Measurements from ENCODE around the gene SGF29.
A peak's percentile ranks its signal among the peaks of the same experiment; 100 is the strongest.
"Not testable (repeated sequence)": the region's sequence is repeated elsewhere in the genome, so short reads cannot be mapped to it uniquely, and the experiment has no call there.

Gene SGF29

GRCh38 chr16:28615486-28616223, 61.9 kb downstream of the SGF29 start:
- DNase-seq, result not testable (repeated sequence)

- DNase-seq, result not testable (repeated sequence)
These were observed 62.5 kb downstream of the SGF29 start for GRCh38 chr16:28616224-28616577.

GRCh38 chr16:28616636-28617035, 62.9 kb downstream of the SGF29 start:
- no peak for DNase-seq

GRCh38 chr16:28617874-28618273, 64.2 kb downstream of the SGF29 start:
- no peak for DNase-seq

- not testable (repeated sequence) for DNase-seq
These were observed 66.6 kb downstream of the SGF29 start for GRCh38 chr16:28620316-28620715.

- DNase-seq, result no peak
These were observed 67.9 kb downstream of the SGF29 start for GRCh38 chr16:28621481-28622155.

- DNase-seq, result not testable (repeated sequence)
These were observed 68.9 kb downstream of the SGF29 start for GRCh38 chr16:28622532-28623171.

GRCh38 chr16:28623172-28623711, 69.5 kb downstream of the SGF29 start:
- DNase-seq, result peak; percentile 62

- DNase-seq, result not testable (repeated sequence)
These were observed 77.2 kb downstream of the SGF29 start for GRCh38 chr16:28630905-28631304.

- DNase-seq, result not testable (repeated sequence)
These were observed 82.5 kb downstream of the SGF29 start for GRCh38 chr16:28636093-28636823.

GRCh38 chr16:28637765-28638164, 84.0 kb downstream of the SGF29 start, which contains the start of gene NPIPB8:
Gene NPIPB8 (plus strand): TSS chr16:28638065. CDS start chr16:28638361, 296 bp downstream.
- not testable (repeated sequence) for DNase-seq

GRCh38 chr16:28638359-28638758, 84.6 kb downstream of the SGF29 start:
- not testable (repeated sequence) for DNase-seq

GRCh38 chr16:28639959-28640358, 86.2 kb downstream of the SGF29 start:
- DNase-seq, result not testable (repeated sequence)

Measured in activated CD4-positive, alpha-beta T cell treated with anti-CD3 and anti-CD28 coated beads, Interleukin-2, amount 50 U/mL, for 1 hour (primary cell).